Activated naive CD4-positive, alpha-beta T cell treated with anti-CD3 and anti-CD28 coated beads, Interleukin-2, amount 50 U/mL, for 24 hours (primary cell): ENCODE results near the gene BTNL9.
"Not testable (repeated sequence)": the region's sequence is repeated elsewhere in the genome, so short reads cannot be mapped to it uniquely, and the experiment has no call there.

Experiments
- H3K27ac Mint-ChIP-seq: one replicate; pipeline ENCODE4 v1.8.0; 2021; ENCODE audit warnings: mild to moderate bottlenecking, mixed read lengths
- H3K27me3 Mint-ChIP-seq: one replicate; pipeline ENCODE4 v1.8.0; 2021; ENCODE audit warnings: mixed read lengths
- H3K36me3 Mint-ChIP-seq: one replicate; pipeline ENCODE4 v1.8.0; 2021; ENCODE audit warnings: mixed read lengths
- H3K4me1 Mint-ChIP-seq: one replicate; pipeline ENCODE4 v1.8.0; 2021; ENCODE audit warnings: mixed read lengths
- H3K4me3 Mint-ChIP-seq: one replicate; pipeline ENCODE4 v1.8.0; 2021; ENCODE audit warnings: mild to moderate bottlenecking, mixed read lengths
- H3K9me3 Mint-ChIP-seq: one replicate; pipeline ENCODE4 v1.8.0; 2021; ENCODE audit warnings: mixed read lengths

BTNL9 gene

GRCh38 chr5:181037365-181037861, 2.7 kb upstream of the BTNL9 start:
- no peak overlapping the region for H3K27ac Mint-ChIP-seq

GRCh38 chr5:181039471-181039870, 595 bp upstream of the BTNL9 start:
- peaks cover 15% of the 10 kb centered on the region for H3K27me3 Mint-ChIP-seq
- no peak overlapping the region for H3K4me3 Mint-ChIP-seq
- no peaks in the 10 kb centered on the region for H3K4me1 Mint-ChIP-seq
- H3K9me3 Mint-ChIP-seq = no peaks in the 10 kb centered on the region
- no peaks in the 10 kb centered on the region for H3K36me3 Mint-ChIP-seq
- no peak overlapping the region for H3K27ac Mint-ChIP-seq

More at GRCh38 chr5:181037365-181037861, 2.7 kb upstream of the BTNL9 start:
- Mint-ChIP-seq H3K9me3 (no peaks in the 10 kb centered on the region), H3K4me3 (no peak overlapping the region), H3K4me1 (no peaks in the 10 kb centered on the region), H3K27me3 (peaks cover 8% of the 10 kb centered on the region), H3K36me3 (no peaks in the 10 kb centered on the region)

GRCh38 chr5:181040631-181040945, 522 bp downstream of the BTNL9 start:
- no peaks in the 10 kb centered on the region for H3K9me3 Mint-ChIP-seq
- no peaks in the 10 kb centered on the region for H3K36me3 Mint-ChIP-seq
- H3K4me1 Mint-ChIP-seq = no peaks in the 10 kb centered on the region
- H3K4me3 Mint-ChIP-seq = no peak overlapping the region
- H3K27me3 Mint-ChIP-seq = peaks cover 18% of the 10 kb centered on the region
- no peak overlapping the region for H3K27ac Mint-ChIP-seq

- Mint-ChIP-seq H3K27me3 (peaks cover 18% of the 10 kb centered on the region), H3K9me3 (no peaks in the 10 kb centered on the region), H3K27ac (no peak overlapping the region), H3K36me3 (no peaks in the 10 kb centered on the region), H3K4me1 (no peaks in the 10 kb centered on the region), H3K4me3 (no peak overlapping the region)
Measured at GRCh38 chr5:181041043-181041442, 977 bp downstream of the BTNL9 start.

GRCh38 chr5:181042036-181042713, 2.1 kb downstream of the BTNL9 start:
- Mint-ChIP-seq H3K36me3 (no peaks in the 10 kb centered on the region), H3K27ac (no peak overlapping the region), H3K4me1 (no peaks in the 10 kb centered on the region), H3K9me3 (no peaks in the 10 kb centered on the region), H3K4me3 (no peak overlapping the region), H3K27me3 (peaks cover 18% of the 10 kb centered on the region)

- H3K36me3 Mint-ChIP-seq = no peaks in the 10 kb centered on the region
- H3K27me3 Mint-ChIP-seq = peaks cover 20% of the 10 kb centered on the region
- no peak overlapping the region for H3K27ac Mint-ChIP-seq
- H3K4me3 Mint-ChIP-seq = no peak overlapping the region
- H3K4me1 Mint-ChIP-seq = no peaks in the 10 kb centered on the region
- no peaks in the 10 kb centered on the region for H3K9me3 Mint-ChIP-seq
Measured at GRCh38 chr5:181042722-181043121, 2.7 kb downstream of the BTNL9 start.

- Mint-ChIP-seq H3K36me3 (no peaks in the 10 kb centered on the region), H3K27me3 (peaks cover 27% of the 10 kb centered on the region), H3K27ac (no peak overlapping the region), H3K4me1 (no peaks in the 10 kb centered on the region), H3K9me3 (no peaks in the 10 kb centered on the region), H3K4me3 (no peak overlapping the region)
Measured at GRCh38 chr5:181043285-181044092, 3.4 kb downstream of the BTNL9 start.

- peaks cover 30% of the 10 kb centered on the region for H3K27me3 Mint-ChIP-seq
- no peaks in the 10 kb centered on the region for H3K4me1 Mint-ChIP-seq
- H3K36me3 Mint-ChIP-seq = no peaks in the 10 kb centered on the region
- H3K27ac Mint-ChIP-seq = no peak overlapping the region
- H3K4me3 Mint-ChIP-seq = no peak overlapping the region
- H3K9me3 Mint-ChIP-seq = no peaks in the 10 kb centered on the region
Measured at GRCh38 chr5:181044093-181044599, 4.1 kb downstream of the BTNL9 start.

GRCh38 chr5:181044662-181045305, 4.7 kb downstream of the BTNL9 start:
- Mint-ChIP-seq H3K9me3 (no peaks in the 10 kb centered on the region), H3K27me3 (peaks cover 34% of the 10 kb centered on the region), H3K4me3 (no peak overlapping the region), H3K4me1 (no peaks in the 10 kb centered on the region), H3K36me3 (no peaks in the 10 kb centered on the region), H3K27ac (no peak overlapping the region)

- Mint-ChIP-seq H3K9me3 (no peaks in the 10 kb centered on the region), H3K4me3 (no peak overlapping the region), H3K4me1 (no peaks in the 10 kb centered on the region), H3K27ac (no peak overlapping the region), H3K36me3 (no peaks in the 10 kb centered on the region), H3K27me3 (peaks cover 38% of the 10 kb centered on the region)
Measured at GRCh38 chr5:181045316-181045715, 5.2 kb downstream of the BTNL9 start.

- H3K4me3 Mint-ChIP-seq, H3K4me1 Mint-ChIP-seq, H3K36me3 Mint-ChIP-seq, H3K27ac Mint-ChIP-seq, H3K9me3 Mint-ChIP-seq: not testable (repeated sequence)
- peaks cover 40% of the 10 kb centered on the region for H3K27me3 Mint-ChIP-seq
Measured at GRCh38 chr5:181045857-181046256, 5.8 kb downstream of the BTNL9 start.

GRCh38 chr5:181047288-181047687, 7.2 kb downstream of the BTNL9 start:
- H3K4me3 Mint-ChIP-seq = no peak overlapping the region
- no peaks in the 10 kb centered on the region for H3K36me3 Mint-ChIP-seq
- no peaks in the 10 kb centered on the region for H3K9me3 Mint-ChIP-seq
- no peak overlapping the region for H3K27ac Mint-ChIP-seq
- peaks cover 5% of the 10 kb centered on the region for H3K4me1 Mint-ChIP-seq
- H3K27me3 Mint-ChIP-seq = peaks cover 44% of the 10 kb centered on the region

- Mint-ChIP-seq H3K9me3 (no peaks in the 10 kb centered on the region), H3K27ac (no peak overlapping the region), H3K4me3 (no peak overlapping the region), H3K27me3 (peaks cover 46% of the 10 kb centered on the region), H3K36me3 (no peaks in the 10 kb centered on the region), H3K4me1 (peaks cover 6% of the 10 kb centered on the region)
Measured at GRCh38 chr5:181047921-181048320, 7.9 kb downstream of the BTNL9 start.

GRCh38 chr5:181050016-181050415, 9.9 kb downstream of the BTNL9 start:
- Mint-ChIP-seq H3K9me3 (no peaks in the 10 kb centered on the region), H3K36me3 (no peaks in the 10 kb centered on the region), H3K4me3 (no peak overlapping the region), H3K27me3 (peaks cover 47% of the 10 kb centered on the region), H3K4me1 (peaks cover 18% of the 10 kb centered on the region), H3K27ac (no peak overlapping the region)

GRCh38 chr5:181051841-181052671, 12.0 kb downstream of the BTNL9 start:
- no peaks in the 10 kb centered on the region for H3K36me3 Mint-ChIP-seq

More at GRCh38 chr5:181051841-181052671, 12.0 kb downstream of the BTNL9 start:
- Mint-ChIP-seq H3K4me3 (peak overlapping the region; percentile 85), H3K9me3 (no peaks in the 10 kb centered on the region), H3K4me1 (peaks cover 18% of the 10 kb centered on the region), H3K27me3 (peaks cover 62% of the 10 kb centered on the region), H3K27ac (no peak overlapping the region)
